ENCODE data around the gene TMEM82. TPM values are rescaled to one million over a fixed set of nuclear protein-coding genes. Genes with fewer than 3 reads are reported as not detected.
"Not testable (repeated sequence)": the region's sequence is repeated elsewhere in the genome, so short reads cannot be mapped to it uniquely, and the experiment has no call there.

The TMEM82 gene
- not detected in 2 replicates for total RNA-seq (2014; rRNA removed; shearing (Covaris generic))

- in situ Hi-C loops (cut with HindIII; ENCODE audit: low sequenced_read_pairs), result loop anchor here (25.0 kb wide), 1 partner anchor 155 kb away; the partner anchor contains the start of gene AGMAT
- no peak for DNase-seq (ENCODE audit: low spot score)
Observed at GRCh38 chr1:15742339-15742801, at the start of gene TMEM82. TMEM82 (plus strand) TSS chr1:15742499; CDS start chr1:15742560, 61 bp downstream.

GRCh38 chr1:15693371-15693770 lies 48.9 kb upstream of the TMEM82 start:
- in situ Hi-C loops (cut with HindIII; ENCODE audit: low sequenced_read_pairs), result no loop called here
- peak; percentile 91 for DNase-seq (ENCODE audit: low spot score)

GRCh38 chr1:15696956-15697521 lies 45.3 kb upstream of the TMEM82 start:
- peak; percentile 46 for DNase-seq (ENCODE audit: low spot score)
- in situ Hi-C loops (cut with HindIII; ENCODE audit: low sequenced_read_pairs), result no loop called here

- no peak for DNase-seq (ENCODE audit: low spot score)
- in situ Hi-C loops (cut with HindIII; ENCODE audit: low sequenced_read_pairs), result no loop called here
Observed at GRCh38 chr1:15698201-15698600, 44.1 kb upstream of the TMEM82 start.

- in situ Hi-C loops (cut with HindIII; ENCODE audit: low sequenced_read_pairs); DNase-seq (ENCODE audit: low spot score): not testable (repeated sequence)
Observed at GRCh38 chr1:15699321-15699720, 43.0 kb upstream of the TMEM82 start.

DNA sequence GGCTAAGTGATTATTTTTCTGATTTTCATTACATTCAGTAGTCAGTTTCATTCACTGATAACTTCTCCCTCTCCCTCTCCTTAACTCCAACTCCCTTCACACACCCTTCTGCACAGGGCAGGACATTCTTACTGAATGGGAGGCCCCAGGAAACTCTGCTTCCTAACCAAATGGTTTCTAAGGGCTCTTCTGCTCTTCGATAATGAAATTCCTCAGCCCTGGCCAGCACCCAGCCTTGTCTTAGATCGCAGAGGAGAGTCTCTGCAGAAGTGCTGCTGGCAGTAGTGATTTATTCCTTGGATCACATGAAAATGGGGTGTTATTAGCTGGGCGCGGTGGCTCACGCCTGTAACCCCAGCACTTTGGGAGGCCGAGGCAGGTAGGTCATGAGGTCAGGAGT lies 41.8 kb upstream of the TMEM82 start:
- DNase-seq (ENCODE audit: low spot score), result no peak
- in situ Hi-C loops (cut with HindIII; ENCODE audit: low sequenced_read_pairs), result no loop called here

GRCh38 chr1:15701784-15702183 lies 40.5 kb upstream of the TMEM82 start:
- DNase-seq (ENCODE audit: low spot score), result no peak
- in situ Hi-C loops (cut with HindIII; ENCODE audit: low sequenced_read_pairs), result no loop called here

- peak; percentile 28 for DNase-seq (ENCODE audit: low spot score)
- in situ Hi-C loops (cut with HindIII; ENCODE audit: low sequenced_read_pairs), result no loop called here
Observed at GRCh38 chr1:15702722-15703550, 39.4 kb upstream of the TMEM82 start.

DNA sequence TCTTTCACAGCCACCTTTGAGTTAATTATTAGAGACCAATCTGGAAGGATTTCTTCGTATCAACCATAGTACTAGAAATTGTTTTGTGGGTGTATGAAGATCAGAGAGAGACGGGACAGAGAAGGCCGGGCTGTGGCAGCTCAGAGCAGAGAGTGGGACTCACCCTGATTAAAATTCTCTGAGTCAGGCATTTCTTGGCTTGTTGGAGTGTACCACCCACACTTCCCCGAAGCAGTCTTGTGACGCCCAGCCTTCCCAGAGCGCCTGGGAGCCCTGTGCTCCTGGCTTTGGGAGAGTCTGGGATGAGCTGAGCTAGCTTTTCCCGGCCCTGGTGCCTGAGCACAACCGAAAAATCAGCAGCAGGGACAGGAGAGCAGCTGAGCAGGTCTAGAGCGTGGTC lies 38.7 kb upstream of the TMEM82 start:
- in situ Hi-C loops (cut with HindIII; ENCODE audit: low sequenced_read_pairs), result no loop called here
- DNase-seq (ENCODE audit: low spot score), result peak; percentile 51

GRCh38 chr1:15704526-15705183 lies 37.6 kb upstream of the TMEM82 start:
- in situ Hi-C loops (cut with HindIII; ENCODE audit: low sequenced_read_pairs), result no loop called here
- no peak for DNase-seq (ENCODE audit: low spot score)

- peak; percentile 52 for DNase-seq (ENCODE audit: low spot score)
- in situ Hi-C loops (cut with HindIII; ENCODE audit: low sequenced_read_pairs), result no loop called here
Observed at GRCh38 chr1:15705184-15705566, 37.1 kb upstream of the TMEM82 start.

GRCh38 chr1:15706751-15707150 lies 35.5 kb upstream of the TMEM82 start:
- DNase-seq (ENCODE audit: low spot score), result no peak
- in situ Hi-C loops (cut with HindIII; ENCODE audit: low sequenced_read_pairs), result no loop called here

GRCh38 chr1:15707239-15707925 lies 34.9 kb upstream of the TMEM82 start:
- no peak for DNase-seq (ENCODE audit: low spot score)
- in situ Hi-C loops (cut with HindIII; ENCODE audit: low sequenced_read_pairs), result no loop called here

DNA sequence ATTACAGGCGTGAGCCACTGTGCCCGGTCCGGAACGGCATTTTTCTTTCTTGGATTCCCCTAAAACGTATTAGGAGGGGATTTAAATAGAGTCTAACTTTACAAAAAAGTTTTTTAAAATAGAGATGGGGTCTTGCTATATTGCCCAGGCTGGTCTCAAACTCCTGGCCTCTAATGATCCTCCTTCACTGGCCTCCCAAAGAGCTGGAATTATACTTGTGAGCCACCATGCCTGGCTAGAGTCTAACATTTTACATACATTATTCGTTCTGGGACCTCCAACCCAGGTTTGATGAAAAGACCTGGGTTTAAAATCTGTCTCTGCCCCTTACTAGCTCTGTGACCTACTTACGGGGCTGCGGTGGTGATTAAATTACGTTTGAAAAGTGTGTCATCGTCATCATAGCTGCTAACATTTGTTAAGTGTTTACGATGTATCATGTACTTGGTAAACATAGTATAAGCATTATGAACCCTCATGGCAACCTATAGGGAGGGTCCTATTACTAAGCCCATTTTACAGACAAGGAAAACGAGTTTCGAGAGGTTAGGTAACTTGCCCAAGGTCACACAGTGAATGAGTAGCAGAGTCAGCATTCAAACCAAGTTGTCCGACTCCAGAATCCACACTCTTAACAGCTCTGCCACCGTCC lies 33.7 kb upstream of the TMEM82 start:
- in situ Hi-C loops (cut with HindIII; ENCODE audit: low sequenced_read_pairs), result no loop called here
- no peak for DNase-seq (ENCODE audit: low spot score)

DNA sequence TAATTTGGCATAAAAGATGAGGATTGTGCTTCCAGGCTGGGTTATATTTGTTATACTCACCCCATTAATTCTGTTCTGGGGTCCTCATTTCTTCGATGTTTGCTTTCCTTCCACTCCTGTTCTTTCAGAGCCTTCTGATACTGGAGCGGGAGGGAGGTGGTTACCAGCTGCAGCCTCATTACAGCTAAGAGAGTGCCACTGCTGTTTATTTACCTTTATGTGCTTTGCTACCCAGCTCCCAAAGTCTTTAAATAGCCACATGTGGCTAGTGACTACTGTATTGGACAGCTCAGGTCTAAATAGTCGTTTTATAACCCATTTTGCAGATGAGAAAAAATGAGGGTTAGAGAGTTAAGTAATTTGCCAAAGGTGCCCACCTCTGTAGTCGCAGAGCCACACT lies 33.1 kb upstream of the TMEM82 start:
- DNase-seq (ENCODE audit: low spot score), result no peak
- in situ Hi-C loops (cut with HindIII; ENCODE audit: low sequenced_read_pairs), result no loop called here

GRCh38 chr1:15712168-15712567 lies 30.1 kb upstream of the TMEM82 start:
- peak; percentile 76 for DNase-seq (ENCODE audit: low spot score)
- in situ Hi-C loops (cut with HindIII; ENCODE audit: low sequenced_read_pairs), result no loop called here

DNA sequence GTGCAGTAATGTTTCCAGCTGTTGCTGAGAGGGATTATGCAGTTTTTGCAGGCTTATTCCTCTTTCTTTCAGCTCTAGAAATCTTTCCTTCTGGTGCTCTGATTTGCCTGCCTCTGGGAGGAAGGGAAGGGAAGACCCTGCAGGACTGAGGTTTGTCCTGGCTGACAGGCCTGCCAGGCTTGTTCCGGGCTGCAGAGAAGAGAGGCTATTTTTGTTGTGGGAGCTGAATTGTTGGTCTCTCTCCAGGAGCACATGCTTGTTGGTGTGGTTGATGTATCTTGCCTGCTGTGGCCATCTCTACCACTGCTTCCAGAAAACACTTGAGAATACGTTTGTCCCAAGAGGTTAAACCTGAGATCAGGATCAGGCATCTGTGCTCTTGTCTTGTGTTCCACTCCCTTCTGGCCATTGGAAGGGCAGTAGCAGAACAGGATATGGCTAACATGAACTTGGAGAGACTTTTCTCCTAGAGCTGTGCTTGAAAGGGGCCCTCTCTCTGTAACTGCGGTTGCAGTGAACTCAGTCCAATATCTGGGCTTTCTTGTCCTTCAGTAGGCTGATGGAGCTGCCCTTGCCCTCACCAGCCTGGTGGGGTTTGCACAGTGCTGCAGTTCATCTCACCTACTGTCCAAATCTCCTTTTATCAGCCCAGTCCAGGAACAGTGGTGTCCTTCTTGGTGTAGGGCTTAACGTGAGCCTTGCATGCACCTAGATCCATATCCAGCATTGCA lies 27.7 kb upstream of the TMEM82 start:
- in situ Hi-C loops (cut with HindIII; ENCODE audit: low sequenced_read_pairs), result no loop called here
- peak; percentile 83 for DNase-seq (ENCODE audit: low spot score)

DNA sequence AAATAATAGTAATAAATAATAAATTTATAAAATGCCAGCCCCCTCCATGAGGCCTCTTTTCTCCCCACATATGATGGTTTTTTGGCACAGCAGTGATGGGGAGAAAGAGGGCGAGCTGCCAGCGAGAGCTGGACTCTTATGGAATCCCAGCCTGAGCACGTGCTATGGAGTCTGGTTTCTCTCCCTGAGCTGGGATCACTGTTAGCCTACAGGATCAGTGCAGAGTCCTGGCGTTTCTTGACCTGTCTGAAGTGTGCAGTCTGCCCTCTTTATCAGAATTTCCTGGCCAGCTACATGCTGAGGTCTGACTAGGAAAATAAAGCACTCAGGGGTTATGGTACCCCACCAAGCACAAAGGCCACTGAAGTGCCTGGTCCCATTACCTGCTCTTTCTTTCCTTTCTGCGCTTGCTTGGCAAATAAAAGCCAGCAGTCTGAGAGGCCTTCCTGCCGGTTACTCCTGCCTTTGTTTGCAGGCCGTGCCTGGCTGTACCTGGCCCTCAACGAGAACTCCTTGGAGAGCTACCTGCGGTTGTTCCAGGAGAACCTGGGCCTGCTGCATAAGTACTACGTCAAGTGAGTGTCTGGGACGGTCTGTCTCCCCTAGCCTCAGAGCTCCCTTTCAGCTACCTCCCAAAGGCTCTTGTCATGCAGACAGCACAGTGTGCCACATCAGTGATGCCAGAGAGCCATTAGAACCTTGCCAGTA lies 24.7 kb upstream of the TMEM82 start:
- DNase-seq (ENCODE audit: low spot score), result no peak
- in situ Hi-C loops (cut with HindIII; ENCODE audit: low sequenced_read_pairs), result no loop called here
